NCI-H2107 treated with DMSO at 0.1 percent for 48 hours (cell line): ENCODE data around the gene HYCC1.
"Not testable (repeated sequence)": the region's sequence is repeated elsewhere in the genome, so short reads cannot be mapped to it uniquely, and the experiment has no call there.

Experiments used
- DNase-seq: peaks from one replicate; lab custom pipeline; 2025; ENCODE audit not compliant: unreplicated experiment; lab: John Stamatoyannopoulos, UW

Gene HYCC1

DNA sequence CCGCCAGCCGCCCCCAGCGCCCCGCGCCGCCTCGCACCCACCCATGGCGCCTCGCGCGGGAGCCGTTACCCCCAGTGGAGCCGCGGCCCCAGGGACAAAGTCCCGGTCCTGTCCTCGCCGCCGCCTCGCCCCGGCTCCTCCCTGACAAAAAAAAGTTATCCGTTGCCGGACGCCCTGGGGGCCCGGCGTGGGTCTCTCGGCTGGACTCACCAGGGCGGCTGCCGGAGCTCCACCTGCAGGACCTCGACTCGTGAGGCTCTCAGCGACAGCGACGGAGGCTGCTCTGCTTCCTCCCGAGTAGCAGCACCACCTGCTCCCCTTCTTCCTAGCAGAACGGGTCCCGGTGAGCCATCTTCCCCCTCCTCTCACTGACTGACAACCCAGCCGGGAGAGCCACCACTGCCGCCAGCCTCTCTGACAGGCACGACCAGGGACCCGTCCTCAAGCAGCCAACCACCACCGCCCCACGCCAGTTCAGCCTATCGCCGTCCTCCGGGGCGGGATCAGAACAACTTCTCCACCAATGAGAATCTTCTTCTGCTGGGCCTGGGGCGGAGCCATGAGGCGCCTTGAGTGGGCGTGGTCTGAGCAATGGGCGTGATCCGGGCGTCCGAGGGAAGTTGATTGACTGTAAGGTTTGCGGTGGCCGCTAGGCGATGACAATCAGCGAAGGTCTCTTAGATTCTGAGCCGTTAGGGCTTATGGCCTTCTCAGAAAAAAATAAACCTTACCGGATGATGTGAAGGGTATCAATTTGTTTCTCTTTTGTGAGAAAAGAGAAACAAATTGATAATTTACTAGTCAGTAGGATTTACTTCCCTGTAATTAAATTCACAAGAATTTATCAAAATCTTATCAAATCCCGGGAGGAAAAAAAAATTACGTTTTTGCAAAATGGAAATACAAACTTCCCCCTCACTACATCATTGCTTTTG is at the start of gene HYCC1:
HYCC1 (minus strand) TSS at position 416 of the 935 bp plus-strand sequence. CDS start 23,019 bp downstream, outside the sequence.
- peak; percentile 96 for DNase-seq

DNA sequence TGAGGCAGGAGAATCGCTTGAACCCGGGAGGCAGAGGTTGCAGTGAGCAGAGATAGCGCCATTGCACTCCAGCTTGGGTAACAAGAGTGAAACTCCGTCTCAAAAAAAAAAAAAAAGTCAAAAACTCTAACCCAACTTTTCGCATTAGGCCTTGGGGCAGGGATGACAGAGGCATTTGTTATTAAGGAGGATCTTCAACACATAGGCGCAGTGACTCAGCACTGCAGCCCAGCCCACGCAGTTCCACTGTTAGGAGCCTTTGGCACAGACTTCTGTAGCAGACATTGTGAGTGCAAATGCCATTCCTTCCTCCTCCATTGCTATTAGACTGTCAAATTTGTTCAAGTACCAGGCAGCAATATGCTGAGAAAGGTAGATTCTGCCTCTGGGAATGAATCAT is 48.5 kb upstream of the HYCC1 start:
- no peak for DNase-seq

DNA sequence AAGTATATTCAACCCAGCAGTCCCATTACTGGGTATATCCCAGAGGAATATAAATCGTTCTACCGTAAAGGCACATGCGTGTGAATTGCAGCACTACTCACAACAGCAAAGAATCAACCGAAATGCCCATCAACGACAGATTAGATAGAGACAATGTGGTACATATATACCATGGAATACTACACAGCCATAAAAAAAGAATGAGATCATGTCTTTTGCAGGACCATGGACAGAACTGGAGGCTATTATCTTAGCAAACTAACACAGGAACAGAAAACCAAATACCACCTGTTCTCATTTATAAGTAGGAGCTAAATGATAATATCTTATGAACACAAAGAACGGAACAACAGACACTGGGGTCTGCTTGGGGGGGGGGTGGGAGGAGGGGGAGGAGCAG is 47.4 kb upstream of the HYCC1 start:
- no peak for DNase-seq

DNA sequence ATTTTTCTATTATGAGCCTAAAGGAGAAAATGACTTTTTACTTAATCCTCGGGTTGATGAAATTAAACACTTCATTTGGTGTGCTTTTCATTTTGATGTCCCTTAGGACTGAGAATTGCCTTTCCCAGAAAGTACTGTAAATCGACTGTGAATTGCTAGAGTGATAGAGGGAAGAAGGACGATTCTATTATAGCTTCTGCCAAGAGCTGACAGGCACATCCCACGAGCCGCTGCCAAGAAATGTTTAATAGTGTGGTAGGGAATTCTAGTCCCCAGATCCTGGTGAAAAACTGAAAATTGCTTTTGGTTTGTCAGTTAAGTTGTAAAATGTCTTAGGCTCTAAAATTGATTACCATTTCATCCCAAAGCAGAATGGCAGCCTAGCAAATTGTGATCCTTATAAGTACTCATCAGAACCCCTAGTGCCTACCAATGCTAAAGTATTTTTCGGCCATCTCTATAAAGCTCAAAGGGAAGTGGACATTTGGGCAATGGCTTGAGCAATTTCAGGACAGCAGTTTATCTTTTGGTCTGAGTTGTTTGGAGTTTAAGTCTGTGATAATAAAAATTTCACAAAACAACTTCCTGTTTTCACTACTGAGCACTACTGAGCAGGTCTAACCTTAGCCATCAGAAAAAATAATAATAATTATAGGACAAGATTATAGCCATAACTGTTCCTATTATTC is 44.6 kb upstream of the HYCC1 start:
- DNase-seq, result no peak

DNA sequence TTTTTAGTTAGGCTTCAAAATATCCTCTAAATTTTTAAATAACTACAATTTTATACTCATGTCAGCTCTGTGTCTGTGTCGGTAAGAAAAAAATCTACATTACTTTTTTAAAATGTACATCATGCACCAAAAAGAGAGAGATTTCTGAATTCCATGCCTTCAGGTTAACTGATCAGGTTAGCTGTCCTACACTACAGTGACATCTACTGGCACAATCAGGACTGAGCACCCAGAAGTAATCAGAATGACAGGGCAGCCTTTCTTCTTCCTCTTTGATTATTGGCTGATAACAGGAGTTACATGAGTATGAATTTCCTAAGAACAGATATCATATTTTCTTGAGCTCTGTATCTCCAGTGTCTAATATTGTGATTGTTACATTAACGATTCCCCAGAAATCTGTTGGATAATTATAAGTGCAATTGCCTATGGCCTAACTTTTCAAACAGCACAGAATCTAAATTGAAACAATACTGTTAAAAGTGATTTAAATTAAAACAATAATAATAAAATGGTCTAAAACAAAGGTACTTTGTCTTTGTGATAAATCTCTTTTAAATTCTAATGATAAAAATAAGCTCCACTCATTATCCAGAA is 41.8 kb upstream of the HYCC1 start:
- peak; percentile 42 for DNase-seq

DNA sequence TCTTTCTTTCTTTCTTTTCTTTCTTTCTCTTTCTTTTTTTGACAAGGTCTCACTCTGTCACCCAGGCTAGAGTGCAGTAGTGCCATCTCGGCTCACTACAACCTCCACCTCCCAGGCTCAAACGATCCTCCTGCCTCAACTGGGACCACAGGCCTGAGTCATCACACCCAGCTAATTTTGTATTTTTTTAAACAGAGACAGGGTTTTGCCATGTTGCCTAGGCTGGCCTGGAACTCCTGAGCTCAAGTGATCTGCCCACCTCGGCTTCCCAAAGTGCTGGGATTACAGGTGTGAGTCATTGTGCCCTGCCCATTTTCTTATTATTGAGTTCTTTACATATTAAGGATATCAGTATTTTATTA is 37.2 kb upstream of the HYCC1 start:
- DNase-seq, result not testable (repeated sequence)

DNA sequence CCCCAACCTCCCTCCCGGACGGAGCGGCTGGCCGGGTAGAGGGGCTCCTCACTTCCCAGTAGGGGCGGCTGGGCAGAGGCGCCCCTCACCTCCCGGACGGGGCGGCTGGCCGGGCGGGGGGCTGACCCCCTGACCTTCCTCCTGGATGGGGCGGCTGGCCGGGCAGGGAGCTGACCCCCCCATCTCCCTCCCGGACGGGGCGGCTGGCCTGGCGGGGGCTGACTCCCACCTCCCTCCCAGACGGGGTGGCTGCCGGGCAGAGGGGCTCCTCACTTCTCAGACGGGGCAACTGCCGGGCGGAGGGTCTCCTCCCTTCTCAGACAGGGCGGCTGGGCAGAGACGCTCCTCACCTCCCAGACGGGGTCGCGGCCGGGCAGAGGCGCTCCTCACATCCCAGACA is 32.4 kb upstream of the HYCC1 start:
- not testable (repeated sequence) for DNase-seq

DNA sequence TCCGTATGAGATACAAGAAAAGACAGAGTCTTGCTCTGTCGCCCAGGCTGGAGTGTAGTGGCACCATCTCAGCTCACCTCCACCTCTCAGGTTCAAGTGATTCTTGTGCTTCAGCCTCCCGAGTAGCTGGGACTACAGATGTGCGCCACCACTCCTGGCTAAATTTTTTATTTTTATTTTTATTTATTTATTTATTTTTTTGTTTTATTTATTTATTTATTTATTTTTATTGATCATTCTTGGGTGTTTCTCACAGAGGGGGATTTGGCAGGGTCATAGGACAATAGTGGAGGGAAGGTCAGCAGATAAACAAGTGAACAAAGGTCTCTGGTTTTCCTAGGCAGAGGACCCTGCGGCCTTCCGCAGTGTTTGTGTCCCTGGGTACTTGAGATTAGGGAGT is 31.2 kb upstream of the HYCC1 start:
- DNase-seq, result not testable (repeated sequence)

DNA sequence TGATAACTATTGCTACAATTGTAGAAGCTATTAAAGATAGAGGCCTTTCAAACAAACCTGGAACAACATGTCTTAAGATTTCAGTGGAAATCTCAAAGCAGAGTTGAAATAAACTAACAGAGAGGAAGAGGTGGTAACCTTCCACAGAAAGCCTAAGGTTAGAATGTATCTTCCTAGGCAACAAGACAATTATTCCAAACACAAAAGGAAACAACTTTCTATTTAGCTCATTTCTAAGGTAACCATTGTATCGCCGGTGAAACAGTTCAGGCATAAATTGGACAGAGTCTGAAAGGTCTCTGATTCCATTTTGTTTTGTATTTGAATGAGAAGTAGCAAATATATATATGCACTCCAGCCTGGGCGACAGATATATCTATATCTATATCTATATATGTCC is 30.7 kb upstream of the HYCC1 start:
- no peak for DNase-seq

DNA sequence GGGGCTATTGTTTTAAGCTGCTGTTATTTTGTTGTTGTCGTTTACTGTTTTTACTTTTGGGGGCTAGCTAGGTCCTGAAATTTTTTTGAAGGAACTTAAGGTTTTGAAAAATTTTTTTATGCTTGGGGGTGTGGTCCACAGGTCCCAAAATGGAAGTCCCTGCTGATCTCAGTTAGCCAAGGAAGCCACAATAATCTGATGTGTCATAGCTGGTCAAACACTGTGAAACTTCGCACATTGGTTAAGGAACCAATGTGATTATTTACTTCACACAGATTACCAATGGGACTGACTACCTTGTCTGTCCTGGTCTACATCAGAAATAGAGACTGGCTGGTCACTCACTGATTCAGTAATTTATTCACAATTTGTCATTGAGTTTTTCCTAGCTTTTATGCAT is 29.5 kb upstream of the HYCC1 start:
- no peak for DNase-seq

DNA sequence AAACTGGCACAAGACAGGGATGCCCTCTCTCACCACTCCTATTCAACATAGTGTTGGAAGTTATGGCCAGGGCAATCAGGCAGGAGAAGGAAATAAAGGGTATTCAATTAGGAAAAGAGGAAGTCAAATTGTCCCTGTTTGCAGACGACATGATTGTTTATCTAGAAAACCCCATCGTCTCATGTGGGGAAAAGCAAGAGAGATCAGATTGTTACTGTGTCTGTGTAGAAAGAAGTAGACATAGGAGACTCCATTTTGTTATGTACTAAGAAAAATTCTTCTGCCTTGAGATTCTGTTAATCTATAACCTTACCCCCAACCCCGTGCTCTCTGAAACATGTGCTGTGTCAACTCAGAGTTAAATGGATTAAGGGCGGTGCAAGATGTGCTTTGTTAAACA is 25.7 kb upstream of the HYCC1 start:
- not testable (repeated sequence) for DNase-seq

DNA sequence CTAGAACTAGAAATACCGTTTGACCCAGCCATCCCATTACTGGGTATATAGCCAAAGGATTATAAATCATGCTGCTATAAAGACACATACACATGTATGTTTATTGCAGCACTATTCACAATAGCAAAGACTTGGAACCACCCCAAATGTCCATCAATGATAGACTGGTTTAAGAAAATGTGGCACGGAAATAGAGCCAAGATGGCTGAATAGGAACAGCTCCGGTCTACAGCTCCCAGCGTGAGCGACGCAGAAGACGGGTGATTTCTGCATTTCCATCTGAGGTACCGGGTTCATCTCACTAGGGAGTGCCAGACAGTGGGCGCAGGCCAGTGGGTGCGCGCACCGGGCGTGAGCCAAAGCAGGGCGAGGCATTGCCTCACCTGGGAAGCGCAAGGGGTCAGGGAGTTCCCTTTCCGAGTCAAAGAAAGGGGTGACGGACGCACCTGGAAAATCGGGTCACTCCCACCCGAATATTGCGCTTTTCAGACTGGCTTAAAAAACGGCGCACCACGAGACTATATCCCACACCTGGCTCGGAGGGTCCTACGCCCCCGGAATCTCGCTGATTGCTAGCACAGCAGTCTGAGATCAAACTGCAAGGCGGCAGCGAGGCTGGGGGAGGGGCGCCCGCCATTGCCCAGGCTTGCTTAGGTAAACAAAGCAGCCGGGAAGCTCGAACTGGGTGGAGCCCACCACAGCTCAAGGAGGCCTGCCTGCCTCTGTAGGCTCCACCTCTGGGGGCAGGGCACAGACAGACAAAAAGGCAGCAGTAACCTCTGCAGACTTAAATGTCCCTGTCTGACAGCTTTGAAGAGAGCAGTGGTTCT is 21.8 kb upstream of the HYCC1 start:
- DNase-seq, result not testable (repeated sequence)

DNA sequence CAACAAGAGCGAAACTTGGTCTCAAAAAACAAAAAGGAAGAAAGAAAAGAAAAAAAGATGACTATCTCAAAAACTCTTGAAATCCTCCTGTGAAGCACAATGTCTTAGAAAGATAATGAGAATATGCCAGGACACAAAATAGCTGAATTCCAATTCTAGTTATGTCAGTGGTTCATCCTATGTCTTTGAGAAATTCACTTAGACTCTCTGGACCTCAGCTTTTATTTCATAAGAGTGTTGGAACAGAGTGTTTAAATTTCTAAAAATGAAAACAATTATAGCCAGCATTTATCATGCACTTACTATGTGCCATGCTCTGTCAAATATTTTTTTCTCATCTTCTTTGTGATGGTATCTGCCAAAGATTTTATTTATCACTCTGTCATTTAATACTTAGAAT is 13.3 kb upstream of the HYCC1 start:
- no peak for DNase-seq

DNA sequence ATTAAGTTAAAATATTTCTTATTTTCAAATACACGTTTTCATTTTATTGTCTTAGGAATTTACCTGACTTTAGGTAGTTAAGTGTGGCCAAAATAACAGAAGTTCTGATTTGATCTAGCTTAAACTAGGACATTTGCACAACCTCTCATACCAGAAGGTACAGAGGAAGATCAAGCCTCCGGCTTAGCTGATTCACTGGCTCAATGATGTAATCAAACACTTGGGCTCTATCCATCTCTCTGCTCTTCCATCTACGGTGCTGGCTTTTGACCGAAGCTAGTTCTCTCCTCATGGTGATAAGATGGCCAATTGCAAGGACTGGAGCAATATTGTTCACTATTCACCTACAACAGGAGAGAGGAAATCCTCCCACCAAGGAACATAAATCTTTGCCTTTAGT is 12.2 kb upstream of the HYCC1 start:
- DNase-seq, result no peak

DNA sequence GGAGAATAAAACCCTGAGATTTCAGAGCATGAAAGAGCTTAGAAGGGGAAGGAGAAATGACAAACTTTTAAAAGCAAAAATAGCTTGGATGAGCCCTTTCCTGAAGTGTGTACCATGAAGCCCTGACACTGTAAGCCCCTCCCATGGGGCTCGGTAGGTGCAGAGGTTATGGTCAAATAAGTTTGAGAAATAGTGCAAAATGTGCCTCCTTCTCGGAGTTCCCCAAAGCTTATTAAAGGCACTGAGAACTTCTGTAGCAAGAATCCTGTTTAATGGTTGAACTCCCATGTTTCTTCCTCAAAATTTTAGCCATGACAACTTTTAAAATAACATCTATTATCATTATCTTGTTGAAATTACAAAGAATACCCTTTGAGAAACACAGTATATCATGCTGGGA is 10.5 kb upstream of the HYCC1 start:
- DNase-seq, result no peak

DNA sequence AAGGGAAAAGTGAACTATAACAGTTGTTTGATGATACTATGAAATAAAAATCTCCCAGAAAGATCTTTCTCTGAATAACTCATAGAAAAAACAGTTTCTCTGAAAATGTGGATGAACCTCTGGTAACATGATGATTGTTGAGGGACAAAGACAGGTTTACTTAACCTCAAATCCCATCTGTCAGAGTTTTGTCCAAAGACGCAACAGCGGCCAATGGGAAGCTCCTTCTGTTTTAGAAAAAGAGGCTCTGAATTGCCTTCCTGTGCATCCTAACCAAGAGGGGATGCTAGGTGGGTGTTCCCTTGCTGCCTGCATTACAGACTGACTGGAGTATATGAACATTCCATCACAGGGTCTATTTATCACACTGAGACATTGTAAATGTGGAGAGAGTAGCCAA is 8.9 kb upstream of the HYCC1 start:
- no peak for DNase-seq

DNA sequence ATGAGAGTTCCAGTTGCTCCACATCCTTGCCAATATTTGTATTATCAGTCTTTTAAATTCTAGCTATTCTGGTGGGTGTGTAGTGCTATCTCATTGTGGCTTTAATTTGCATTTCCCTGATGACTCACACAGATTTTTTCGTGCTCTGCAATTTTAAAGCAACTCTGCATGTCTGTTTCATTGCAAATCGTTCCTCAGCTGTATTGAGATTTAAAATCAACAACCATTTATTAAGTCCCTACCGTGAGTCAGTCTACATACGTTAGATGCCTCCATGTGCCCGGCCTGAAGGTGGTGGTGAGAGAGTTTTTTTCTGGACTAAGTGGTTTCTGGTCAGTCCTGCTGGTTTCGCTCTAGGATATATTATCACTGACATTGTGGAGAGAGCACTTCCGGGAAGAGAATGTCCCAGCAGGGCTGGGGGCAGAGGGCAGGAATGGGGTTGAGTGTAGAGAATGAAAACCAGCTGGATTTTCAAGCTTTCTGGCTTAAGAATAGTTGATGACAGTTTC is 8.4 kb upstream of the HYCC1 start:
- DNase-seq, result no peak

DNA sequence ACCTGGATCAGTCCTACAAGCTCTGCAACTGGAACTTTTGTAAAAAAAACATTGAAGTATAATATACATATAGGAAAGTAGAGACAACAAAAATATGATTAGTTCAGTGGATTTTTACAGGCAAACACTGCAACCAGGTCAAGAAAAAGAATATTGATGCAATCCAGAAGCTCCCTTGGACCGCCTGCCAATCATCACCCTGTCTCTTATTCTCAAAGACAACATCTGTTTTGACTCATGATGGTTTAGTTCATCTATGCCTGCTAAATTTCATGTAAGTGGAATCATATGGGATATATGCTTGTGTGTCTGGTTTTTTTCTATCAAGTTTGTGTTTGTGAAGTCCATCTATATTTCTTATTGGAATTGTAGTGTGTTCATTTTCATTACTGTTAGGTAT is 7.7 kb upstream of the HYCC1 start:
- no peak for DNase-seq

DNA sequence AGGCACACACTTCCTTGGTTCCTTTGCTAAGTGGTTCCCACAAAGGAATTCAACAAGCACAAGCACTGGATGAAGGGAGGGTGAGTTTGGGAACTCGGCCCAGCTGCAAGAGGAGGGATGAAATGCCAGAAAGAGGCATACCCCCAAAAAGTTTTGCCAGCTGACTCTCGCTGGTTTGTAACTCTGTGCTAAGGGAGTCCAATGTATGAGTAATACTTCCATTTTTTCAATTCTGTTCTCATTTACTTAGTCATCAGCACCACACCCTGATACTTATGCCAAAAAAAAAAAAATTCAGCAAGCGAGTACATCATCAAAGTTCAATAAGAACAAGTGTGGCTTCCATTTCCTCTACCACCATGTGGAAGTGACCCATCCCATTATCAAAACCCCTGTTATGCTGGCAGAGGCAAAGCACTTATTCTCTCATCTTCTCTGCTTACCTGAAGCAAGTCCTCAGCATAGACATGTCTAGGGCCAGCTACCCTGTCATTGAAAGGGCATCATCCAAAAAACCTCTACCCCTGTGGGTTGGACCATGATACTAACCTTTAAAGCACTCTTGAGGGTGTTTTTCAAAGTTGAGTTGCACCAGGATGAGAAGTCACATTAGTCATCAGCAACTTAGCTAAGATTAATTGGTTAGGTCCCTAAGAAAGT is 6.9 kb upstream of the HYCC1 start:
- no peak for DNase-seq

DNA sequence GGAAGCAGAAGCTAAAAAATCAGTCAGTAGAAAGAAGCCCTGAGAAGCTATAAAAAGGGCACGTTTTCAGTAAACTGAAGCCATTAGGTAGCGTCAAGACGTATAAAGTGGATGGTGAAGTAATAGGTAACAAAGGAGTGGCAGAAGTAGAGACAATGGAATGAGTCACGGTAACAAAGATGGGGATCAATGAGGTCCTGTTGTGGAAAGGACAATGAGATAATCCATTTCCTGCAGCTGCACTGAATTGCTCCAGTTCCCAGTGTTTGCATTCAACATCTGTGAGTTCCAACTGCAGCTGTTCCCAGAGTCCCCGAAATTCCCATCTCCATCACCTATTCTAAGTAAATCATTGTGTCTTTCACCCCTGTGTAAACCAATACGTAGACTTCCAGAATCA is 4.8 kb upstream of the HYCC1 start:
- DNase-seq, result no peak
